ENCODE data around the gene AUTS2.
A peak's percentile ranks its signal among the peaks of the same experiment; 100 is the strongest.

AUTS2 gene

DNA sequence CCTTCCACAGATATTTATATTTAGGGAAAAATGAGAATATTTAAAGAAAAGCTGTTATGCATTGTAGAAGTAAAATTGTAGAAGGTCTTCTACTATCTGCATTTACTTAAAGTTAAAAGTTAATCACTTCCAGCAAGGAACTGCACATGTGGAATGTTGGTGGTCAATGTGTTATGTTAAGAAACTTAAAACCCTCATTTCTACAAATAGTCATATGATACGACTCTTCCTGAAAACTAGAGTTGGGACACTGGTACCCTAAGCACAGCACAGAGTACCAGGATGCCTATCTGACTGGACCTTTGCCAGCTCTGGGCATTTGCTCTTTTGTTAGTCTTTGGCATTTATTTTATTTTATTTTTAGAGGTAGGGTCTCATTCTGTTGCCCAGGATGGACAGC, 1009.5 kb downstream of the AUTS2 start:
- FAIRE-seq (no peak), DNase-seq (ENCODE audit: low spot score) (no peak)

DNA sequence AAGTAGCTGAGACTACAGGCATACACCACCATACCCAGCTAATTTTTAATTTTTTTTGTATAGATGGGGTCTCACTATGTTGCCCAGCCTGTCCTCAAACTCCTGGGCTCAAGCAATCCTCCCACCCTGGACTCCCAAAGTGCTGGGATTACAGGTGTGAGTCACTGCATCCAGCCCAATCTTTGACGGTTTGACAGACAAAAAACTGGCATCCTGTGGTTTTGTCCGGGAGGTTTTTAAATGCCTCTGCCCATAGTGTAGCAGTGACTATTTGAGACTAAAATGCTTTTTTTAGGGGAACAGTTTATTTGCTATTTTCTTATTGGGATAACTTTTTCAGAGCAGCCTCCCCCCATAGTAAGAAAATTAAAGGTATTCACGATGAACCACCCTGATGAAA, 1010.0 kb downstream of the AUTS2 start:
- no peak for FAIRE-seq

GRCh38 chr7:70612811-70613210, 1014.5 kb downstream of the AUTS2 start:
- FAIRE-seq (no peak), DNase-seq (ENCODE audit: low spot score) (no peak)

More for the DNA sequence above, 1010.0 kb downstream of the AUTS2 start:
- no peak for DNase-seq (ENCODE audit: low spot score)

- DNase-seq (ENCODE audit: low spot score), result peak; percentile 37
- no peak for FAIRE-seq
Measured at GRCh38 chr7:70614237-70615045, 1016.2 kb downstream of the AUTS2 start.

- no peak for FAIRE-seq
Measured at GRCh38 chr7:70615066-70615606, 1016.9 kb downstream of the AUTS2 start.

GRCh38 chr7:70616211-70616610, 1017.9 kb downstream of the AUTS2 start:
- FAIRE-seq, result no peak
- DNase-seq (ENCODE audit: low spot score), result no peak

More at GRCh38 chr7:70615066-70615606, 1016.9 kb downstream of the AUTS2 start:
- no peak for DNase-seq (ENCODE audit: low spot score)

DNA sequence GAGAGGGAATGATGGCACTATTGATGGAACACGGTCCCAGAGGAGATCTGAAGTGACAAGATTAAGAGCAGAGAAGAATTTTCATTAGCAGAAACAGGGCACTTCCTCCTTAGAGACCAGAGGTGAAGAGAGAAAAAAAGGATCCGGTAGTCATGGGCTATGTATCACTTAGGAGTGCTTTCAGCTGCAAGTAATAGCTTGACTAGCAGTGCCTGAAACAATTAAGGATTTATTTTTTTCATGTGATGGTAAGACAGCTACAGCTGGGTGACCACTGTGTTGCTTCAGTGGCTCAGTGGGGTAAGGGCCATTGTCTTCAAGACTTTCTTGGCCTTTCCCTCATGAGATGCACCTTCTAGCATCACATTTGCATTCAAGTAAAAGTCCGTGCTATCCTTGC, 1018.5 kb downstream of the AUTS2 start:
- no peak for FAIRE-seq
- no peak for DNase-seq (ENCODE audit: low spot score)

DNA sequence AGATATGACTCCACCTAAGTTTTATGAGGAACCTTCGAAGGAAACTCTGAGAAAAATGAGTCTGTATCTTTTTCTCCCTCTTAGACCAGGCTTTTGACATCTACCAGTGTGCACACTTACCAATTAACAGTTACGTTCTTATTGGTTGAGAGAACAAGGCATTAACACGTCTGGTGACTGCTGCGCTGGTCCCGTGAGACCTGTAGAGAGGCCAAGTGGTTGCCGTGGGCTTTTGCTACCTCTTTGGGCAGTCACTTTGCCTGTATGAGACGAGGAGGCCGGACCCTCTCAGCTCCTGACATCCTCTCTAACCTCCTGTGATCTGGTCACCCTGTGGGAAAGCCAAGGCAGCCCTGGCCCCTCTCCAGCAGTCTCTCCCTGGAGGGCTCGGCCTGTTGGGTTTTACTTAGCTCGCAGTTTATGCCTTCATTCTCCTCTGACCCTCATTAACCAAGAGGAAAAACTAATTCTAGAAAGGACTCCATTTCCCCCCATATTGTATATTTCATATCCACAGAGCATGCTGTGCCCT, 1019.8 kb downstream of the AUTS2 start:
- no peak for DNase-seq (ENCODE audit: low spot score)
- FAIRE-seq, result no peak

DNA sequence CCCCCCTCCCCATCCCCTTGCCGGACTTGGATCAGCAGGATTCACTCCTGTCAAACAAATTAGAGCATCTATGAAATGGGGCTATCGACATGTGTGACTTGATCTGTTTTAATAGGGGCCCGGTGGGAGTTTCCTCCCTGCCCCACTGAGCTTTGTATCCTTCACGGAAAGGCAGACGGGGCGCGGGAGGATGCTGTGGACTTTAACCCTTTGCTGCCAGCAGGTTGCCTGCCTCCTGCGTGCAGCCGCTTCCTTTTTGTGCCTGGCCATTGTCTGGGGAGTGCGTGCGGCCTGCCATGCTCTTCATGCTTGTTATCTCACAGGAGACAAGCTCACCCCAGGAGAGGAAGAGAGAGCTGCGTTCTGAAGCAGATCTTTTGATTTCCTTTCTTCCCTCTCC, 1020.9 kb downstream of the AUTS2 start:
- FAIRE-seq, result no peak
- DNase-seq (ENCODE audit: low spot score), result no peak

GRCh38 chr7:70619659-70620058, 1021.4 kb downstream of the AUTS2 start:
- FAIRE-seq (no peak), DNase-seq (ENCODE audit: low spot score) (no peak)

GRCh38 chr7:70620333-70621055, 1022.2 kb downstream of the AUTS2 start:
- FAIRE-seq, result no peak
- no peak for DNase-seq (ENCODE audit: low spot score)

DNA sequence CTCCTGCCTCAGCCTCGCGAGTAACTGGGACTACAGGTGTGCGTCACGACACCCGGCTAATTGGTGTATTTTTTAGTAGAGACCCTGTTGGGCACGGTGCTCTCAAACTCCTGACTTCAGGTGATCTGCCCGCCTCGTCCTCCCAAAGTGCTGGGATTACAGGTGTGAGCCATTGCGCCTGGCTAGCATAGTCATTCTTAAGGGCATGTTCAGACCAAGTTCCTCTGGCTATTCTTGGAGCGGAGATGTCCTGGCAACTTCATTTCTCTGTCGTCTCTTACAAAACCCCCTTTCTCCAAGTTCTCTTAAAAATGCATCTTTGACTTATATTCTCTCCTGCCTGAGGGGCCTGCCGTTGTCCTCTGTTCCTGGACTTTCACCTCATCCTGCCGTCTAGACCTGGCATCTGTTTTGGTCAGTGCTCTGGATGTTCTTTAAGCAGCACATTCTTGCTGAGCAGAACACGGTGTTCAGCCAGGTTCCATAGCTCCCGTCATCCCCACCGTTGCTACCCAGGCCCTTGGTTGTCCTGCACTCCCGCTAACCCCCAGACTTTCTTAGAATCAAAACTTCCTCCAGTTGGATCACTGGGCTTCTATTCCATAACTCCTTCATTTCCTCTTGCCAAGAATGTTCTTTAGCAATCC, 1023.8 kb downstream of the AUTS2 start:
- FAIRE-seq (no peak), DNase-seq (ENCODE audit: low spot score) (no peak)

DNA sequence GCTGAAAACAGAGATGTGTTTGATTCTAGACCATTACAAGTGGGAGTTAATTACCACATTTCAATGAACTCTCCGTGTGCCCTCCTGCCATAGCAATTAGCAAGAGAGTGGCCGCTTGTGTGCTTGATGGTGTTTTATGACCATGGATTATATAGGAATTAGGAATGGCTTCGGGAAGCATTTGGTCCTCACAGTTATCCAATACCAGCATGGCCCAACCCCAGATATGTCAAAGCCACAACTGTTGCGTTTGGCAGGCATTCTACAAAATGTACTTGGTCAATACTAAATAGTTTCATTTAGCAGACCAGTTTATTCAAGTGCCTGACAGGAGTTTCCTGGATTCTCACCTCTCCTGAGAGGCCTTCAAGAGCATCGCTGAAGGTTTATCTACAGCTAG, 1024.7 kb downstream of the AUTS2 start:
- DNase-seq (ENCODE audit: low spot score), result no peak
- FAIRE-seq, result no peak

DNA sequence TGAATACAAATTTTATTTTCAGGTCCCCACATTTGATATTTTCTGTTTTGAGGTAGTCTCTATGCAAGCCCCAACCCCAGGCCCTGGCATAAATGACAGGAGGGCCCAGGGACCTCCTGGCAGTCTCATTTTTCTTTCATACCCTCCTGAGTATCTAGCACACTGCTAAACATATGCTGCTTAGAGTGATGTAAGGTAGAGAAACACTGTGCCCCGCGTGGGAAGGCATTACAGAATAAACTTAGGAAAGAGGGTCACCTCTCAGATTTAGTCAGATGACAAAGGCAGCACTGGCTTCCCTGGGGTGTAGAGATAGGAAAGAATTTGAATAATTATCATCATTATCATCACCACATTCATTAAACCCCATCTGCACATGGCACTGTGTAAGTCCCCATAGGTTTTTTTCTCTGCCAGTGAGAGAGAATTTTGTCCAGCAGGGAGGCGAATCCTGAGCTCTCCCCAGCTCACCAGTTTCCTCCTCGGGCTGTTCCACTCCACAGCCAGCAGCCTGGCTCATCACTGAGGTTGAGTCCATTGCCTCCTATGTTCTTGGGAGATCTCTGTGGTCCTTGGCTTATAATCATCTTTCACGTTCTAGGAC, 1026.3 kb downstream of the AUTS2 start:
- DNase-seq (ENCODE audit: low spot score) (no peak), FAIRE-seq (no peak)

GRCh38 chr7:70627461-70627860, 1029.2 kb downstream of the AUTS2 start:
- FAIRE-seq (no peak), DNase-seq (ENCODE audit: low spot score) (no peak)

DNA sequence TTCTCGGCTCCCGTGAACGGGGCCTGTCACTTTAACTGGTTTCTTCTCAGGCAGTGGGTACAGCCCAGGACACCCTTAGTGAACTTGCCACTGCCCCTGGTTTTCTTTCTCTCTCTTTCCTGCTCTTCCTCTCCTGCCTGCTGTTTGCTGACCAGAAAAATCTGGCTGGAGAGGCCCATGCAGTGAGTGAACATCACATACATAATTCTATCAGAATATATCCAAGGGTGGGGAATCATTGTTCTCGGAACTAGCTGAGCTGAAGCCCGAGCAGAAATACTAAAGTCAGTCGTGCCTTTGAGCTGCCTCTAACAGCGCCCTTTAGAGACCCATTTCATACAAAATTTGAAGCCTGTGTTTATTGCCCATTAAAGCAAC, 1032.2 kb downstream of the AUTS2 start:
- FAIRE-seq, result no peak

DNA sequence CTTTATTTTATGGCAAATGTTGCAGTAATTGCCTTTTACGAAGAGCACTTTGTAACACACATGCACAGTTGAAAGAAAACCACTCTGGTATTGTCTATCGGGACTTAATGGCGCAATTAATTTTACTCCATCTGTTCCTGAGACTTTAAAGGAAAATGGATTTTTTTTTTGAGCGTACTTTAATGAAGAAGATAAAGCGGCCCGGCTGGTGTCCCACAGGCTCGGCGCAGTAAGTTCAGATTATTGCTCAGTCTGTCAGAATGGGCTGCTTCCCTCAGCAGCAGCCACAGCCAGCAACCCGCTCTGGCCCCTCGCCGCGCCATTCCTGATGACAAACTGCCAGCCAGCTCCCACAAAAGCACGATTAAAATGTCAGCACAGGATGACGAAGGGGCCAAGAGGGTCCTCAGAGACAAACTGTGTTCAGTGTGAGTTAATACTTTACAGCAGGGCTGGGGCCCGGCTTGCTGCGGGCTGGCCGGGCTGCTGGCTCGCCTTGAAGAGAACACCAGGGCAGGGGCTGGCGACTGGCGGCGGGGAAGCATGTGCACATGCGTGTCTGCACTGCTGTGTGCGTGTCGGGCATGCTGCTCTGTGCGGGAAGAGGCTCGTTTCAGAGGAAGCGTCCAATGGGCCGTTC, 1032.7 kb downstream of the AUTS2 start:
- DNase-seq (ENCODE audit: low spot score) (no peak), FAIRE-seq (no peak)

More for the DNA sequence above, 1032.2 kb downstream of the AUTS2 start:
- no peak for DNase-seq (ENCODE audit: low spot score)

GRCh38 chr7:70631718-70632117, 1033.4 kb downstream of the AUTS2 start:
- FAIRE-seq (no peak), DNase-seq (ENCODE audit: low spot score) (no peak)

DNA sequence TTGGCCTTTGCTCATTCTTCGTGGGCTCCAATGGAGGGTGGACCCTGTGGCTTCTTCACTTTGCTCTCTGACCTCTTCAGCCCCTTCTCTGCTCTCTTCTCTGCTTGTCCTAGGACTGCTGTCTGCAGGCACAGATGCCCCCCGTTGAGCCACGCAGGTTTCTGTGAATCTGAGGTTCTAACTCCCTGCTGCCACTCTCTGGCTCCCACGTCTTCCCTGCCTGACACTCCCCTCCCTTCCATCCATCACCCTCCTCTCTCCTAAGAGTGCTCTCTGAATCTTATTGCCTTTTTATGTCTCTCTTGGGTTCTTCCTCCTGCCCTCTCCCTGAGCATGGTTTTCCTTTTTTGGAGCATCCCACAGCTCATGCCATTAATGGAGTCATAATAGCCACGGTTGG, 1034.1 kb downstream of the AUTS2 start:
- FAIRE-seq (no peak), DNase-seq (ENCODE audit: low spot score) (no peak)

DNA sequence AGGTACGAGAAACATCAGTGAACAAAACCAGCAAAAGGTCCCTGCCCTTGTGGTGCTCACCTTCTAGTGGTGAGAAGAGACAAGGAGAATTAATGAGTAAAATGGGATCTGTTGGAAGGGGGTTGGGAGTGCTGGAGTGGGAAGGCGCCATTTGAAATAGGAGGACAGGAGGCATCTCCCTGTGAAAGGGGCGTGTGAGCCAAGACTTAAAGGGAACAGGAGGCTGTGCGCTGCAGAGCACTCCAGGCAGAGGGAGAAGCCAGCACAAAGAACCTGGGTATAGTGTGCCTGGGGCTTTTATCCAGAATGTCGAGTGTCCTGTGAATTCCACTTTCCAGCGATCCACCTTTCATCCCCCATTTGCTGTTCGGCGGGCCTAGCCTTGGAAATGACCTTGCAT, 1035.8 kb downstream of the AUTS2 start:
- DNase-seq (ENCODE audit: low spot score) (no peak), FAIRE-seq (no peak)

GRCh38 chr7:70634610-70635068, 1036.4 kb downstream of the AUTS2 start:
- FAIRE-seq (no peak), DNase-seq (ENCODE audit: low spot score) (peak; percentile 83)
